ENCODE measurements around the gene KLHL36.

The KLHL36 gene

GRCh38 chr16:84706856-84707255, 58.5 kb downstream of the KLHL36 start:
- TF ChIP-seq CTCF (IDR thresholded peaks at IDR 0.05; ENCODE audit: borderline replicate concordance, control extremely low read depth, extremely low read depth, insufficient read depth, missing control alignments), result no peak
- no peak for DNase-seq (ENCODE audit: low spot score)

GRCh38 chr16:84709609-84710008, 61.3 kb downstream of the KLHL36 start:
- in situ Hi-C loops (cut with MboI; ENCODE audit: low sequenced_read_pairs, unreplicated experiment), result no loop called here
- DNase-seq (ENCODE audit: low spot score), result no peak
- no peak for TF ChIP-seq CTCF (IDR thresholded peaks at IDR 0.05; ENCODE audit: borderline replicate concordance, control extremely low read depth, extremely low read depth, insufficient read depth, missing control alignments)

More at GRCh38 chr16:84706856-84707255, 58.5 kb downstream of the KLHL36 start:
- in situ Hi-C loops (cut with MboI; ENCODE audit: low sequenced_read_pairs, unreplicated experiment), result no loop called here

- DNase-seq (ENCODE audit: low spot score), result no peak
- in situ Hi-C loops (cut with MboI; ENCODE audit: low sequenced_read_pairs, unreplicated experiment), result no loop called here
- no peak for TF ChIP-seq CTCF (IDR thresholded peaks at IDR 0.05; ENCODE audit: borderline replicate concordance, control extremely low read depth, extremely low read depth, insufficient read depth, missing control alignments)
Observed at GRCh38 chr16:84710686-84711085, 62.4 kb downstream of the KLHL36 start.
